Fibroblast of lung (primary cell): Measurements from ENCODE around the gene USP6. TPM values are rescaled to one million over a fixed set of nuclear protein-coding genes. Genes with fewer than 3 reads are reported as not detected.
"Not testable (repeated sequence)": the region's sequence is repeated elsewhere in the genome, so short reads cannot be mapped to it uniquely, and the experiment has no call there.

Experiments used
- DNase-seq, 2 donors: peaks; one replicate each; pipeline versions ENCODE4 v3.0.0 to v3.0.0-alpha.2; 2010; ENCODE audit warnings: low read depth in 2 of 2
- H2AFZ ChIP-seq: 2 replicates; pipeline ENCODE4 v1.5.1; 2012; ENCODE audit warnings: low read length, control low read depth, inconsistent platforms
- H3K27ac ChIP-seq: 2 replicates; pipeline ENCODE4 v1.5.1; 2011; ENCODE audit warnings: low read length, control low read depth; ENCODE audit not compliant: insufficient read depth
- H3K27me3 ChIP-seq: 2 replicates; pipeline ENCODE4 v1.5.1; 2011; ENCODE audit warnings: mild to moderate bottlenecking, low read length; ENCODE audit not compliant: control insufficient read depth, insufficient read depth
- H3K36me3 ChIP-seq: 2 replicates; pipeline ENCODE4 v1.5.1; 2011; ENCODE audit warnings: low read length; ENCODE audit not compliant: control insufficient read depth, insufficient read depth
- H3K4me1 ChIP-seq: 2 replicates; pipeline ENCODE4 v1.5.1; 2011; ENCODE audit warnings: low read length; ENCODE audit not compliant: control insufficient read depth, insufficient read depth; ENCODE audit errors: extremely low read depth
- H3K4me2 ChIP-seq: 2 replicates; pipeline ENCODE4 v1.5.1; 2011; ENCODE audit warnings: low read length, control low read depth; ENCODE audit not compliant: insufficient read depth; ENCODE audit errors: extremely low read depth
- H3K4me3 ChIP-seq, 4 experiments: fragments of 200-600 bp in 1 of 4; sonication (generic) in 1 of 4; replicated peaks in 1 of 4; 2 replicates each; pipeline ENCODE4 v1.5.1; 2011 to 2016; ENCODE audit warnings: low read length in 4 of 4, low read depth in 3 of 4, mild to moderate bottlenecking in 3 of 4, control low read depth in 2 of 4, inconsistent platforms in 1 of 4, mixed read lengths in 1 of 4; ENCODE audit not compliant: insufficient read depth in 1 of 4; ENCODE audit errors: control extremely low read depth in 1 of 4
- H3K79me2 ChIP-seq: 2 replicates; pipeline ENCODE4 v1.5.1; 2012; ENCODE audit warnings: mild to moderate bottlenecking, low read length, inconsistent platforms; ENCODE audit not compliant: control insufficient read depth, insufficient read depth
- H3K9ac ChIP-seq: 2 replicates; pipeline ENCODE4 v1.5.1; 2011; ENCODE audit warnings: mild to moderate bottlenecking, low read length, control low read depth; ENCODE audit not compliant: insufficient read depth
- H3K9me3 ChIP-seq: 2 replicates; pipeline ENCODE4 v1.5.1; 2012; ENCODE audit warnings: low read depth, low read length; ENCODE audit not compliant: control insufficient read depth, insufficient read depth
- H4K20me1 ChIP-seq: 2 replicates; pipeline ENCODE4 v1.5.1; 2011; ENCODE audit warnings: low read length; ENCODE audit not compliant: control insufficient read depth, insufficient read depth; ENCODE audit errors: extremely low read depth
- EZH2 ChIP-seq: IDR thresholded peaks from 2 replicates; pipeline ENCODE4 v1.5.1; 2012; ENCODE audit warnings: low read length, control low read depth, mild to moderate bottlenecking; ENCODE audit errors: missing control alignments
- polyA plus RNA-seq, 2 donors: library from polyadenylated mRNA; depleted of rRNA in 1 of 2; stranded (reverse) in 1 of 2; unstranded in 1 of 2; fragments of >200 nt; gene quantifications; 2 replicates each; pipeline ENCODE4 v1.2.1, GENCODE V29; 2011 to 2012; ENCODE audit warnings: missing spikeins in 1 of 2
- total RNA-seq: library from RNA; depleted of rRNA; stranded (reverse); fragments of >200 nt; gene quantifications from 2 replicates; pipeline ENCODE4 v1.2.1, GENCODE V29; 2014
- TF ChIP-seq, protein P1 (sequence below), 2 donors: IDR thresholded peaks in 1 of 2; conservative IDR thresholded peaks in 1 of 2; 1 replicate in 1 of 2; 2 replicates in 1 of 2; pipeline ENCODE4 v1.5.1; 2011 to 2012; ENCODE audit warnings: low read length in 2 of 2, control low read depth in 1 of 2, inconsistent platforms in 1 of 2, low read depth in 1 of 2, mild to moderate bottlenecking in 1 of 2

Gene USP6
- total and polyA plus RNA-seq, 2 donors (not counting 1 experiment from before 2014, with no cell fraction given): 0.01 TPM; not detected in 1

GRCh38 chr17:5138198-5138544 is 22.3 kb downstream of the USP6 start:
- H4K20me1 ChIP-seq, H3K27ac ChIP-seq, H2AFZ ChIP-seq, DNase-seq, H3K27me3 ChIP-seq, H3K4me3 ChIP-seq, H3K36me3 ChIP-seq, H3K79me2 ChIP-seq, H3K9me3 ChIP-seq, H3K4me1 ChIP-seq, H3K9ac ChIP-seq, H3K4me2 ChIP-seq: not testable (repeated sequence)

GRCh38 chr17:5138616-5139457 is 23.0 kb downstream of the USP6 start:
- Histone ChIP-seq H3K27ac (no peak overlapping the region), H4K20me1 (no peaks in the 10 kb centered on the region), H3K4me2 (no peak overlapping the region), H3K4me1 (no peaks in the 10 kb centered on the region), H3K4me3 (no peak overlapping the region), H3K36me3 (no peaks in the 10 kb centered on the region), H3K9me3 (no peaks in the 10 kb centered on the region), H3K79me2 (no peaks in the 10 kb centered on the region), H3K27me3 (no peaks in the 10 kb centered on the region), H3K9ac (no peak overlapping the region), H2AFZ (no peak overlapping the region)
- TF ChIP-seq, protein P1, sequence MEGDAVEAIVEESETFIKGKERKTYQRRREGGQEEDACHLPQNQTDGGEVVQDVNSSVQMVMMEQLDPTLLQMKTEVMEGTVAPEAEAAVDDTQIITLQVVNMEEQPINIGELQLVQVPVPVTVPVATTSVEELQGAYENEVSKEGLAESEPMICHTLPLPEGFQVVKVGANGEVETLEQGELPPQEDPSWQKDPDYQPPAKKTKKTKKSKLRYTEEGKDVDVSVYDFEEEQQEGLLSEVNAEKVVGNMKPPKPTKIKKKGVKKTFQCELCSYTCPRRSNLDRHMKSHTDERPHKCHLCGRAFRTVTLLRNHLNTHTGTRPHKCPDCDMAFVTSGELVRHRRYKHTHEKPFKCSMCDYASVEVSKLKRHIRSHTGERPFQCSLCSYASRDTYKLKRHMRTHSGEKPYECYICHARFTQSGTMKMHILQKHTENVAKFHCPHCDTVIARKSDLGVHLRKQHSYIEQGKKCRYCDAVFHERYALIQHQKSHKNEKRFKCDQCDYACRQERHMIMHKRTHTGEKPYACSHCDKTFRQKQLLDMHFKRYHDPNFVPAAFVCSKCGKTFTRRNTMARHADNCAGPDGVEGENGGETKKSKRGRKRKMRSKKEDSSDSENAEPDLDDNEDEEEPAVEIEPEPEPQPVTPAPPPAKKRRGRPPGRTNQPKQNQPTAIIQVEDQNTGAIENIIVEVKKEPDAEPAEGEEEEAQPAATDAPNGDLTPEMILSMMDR (conservative IDR thresholded peaks at IDR 0.05 in 1 of 2, IDR thresholded peaks at IDR 0.05 in 1 of 2; ENCODE audit: low read depth in 1 of 2, low read length in 2 of 2): no peak
- DNase-seq: no peak

- Histone ChIP-seq H3K4me1 (no peaks in the 10 kb centered on the region), H3K79me2 (no peaks in the 10 kb centered on the region), H3K9ac (no peak overlapping the region), H3K9me3 (no peaks in the 10 kb centered on the region), H3K27ac (no peak overlapping the region), H2AFZ (no peak overlapping the region), H3K27me3 (no peaks in the 10 kb centered on the region), H3K4me3 (no peak overlapping the region), H4K20me1 (no peaks in the 10 kb centered on the region), H3K4me2 (no peak overlapping the region), H3K36me3 (no peaks in the 10 kb centered on the region)
- DNase-seq: no peak
- TF ChIP-seq EZH2: no peak
- TF ChIP-seq, protein P1 (conservative IDR thresholded peaks at IDR 0.05 in 1 of 2, IDR thresholded peaks at IDR 0.05 in 1 of 2; ENCODE audit: low read depth in 1 of 2, low read length in 2 of 2): no peak
These were observed 23.6 kb downstream of the USP6 start for GRCh38 chr17:5139458-5139732.

GRCh38 chr17:5142877-5143276 is 27.0 kb downstream of the USP6 start:
- not testable (repeated sequence) for H3K79me2 ChIP-seq, H2AFZ ChIP-seq, H3K4me1 ChIP-seq, H3K36me3 ChIP-seq, H3K27me3 ChIP-seq, DNase-seq, H3K27ac ChIP-seq, H3K4me2 ChIP-seq, H3K9ac ChIP-seq, H3K4me3 ChIP-seq, H3K9me3 ChIP-seq, H4K20me1 ChIP-seq

DNA sequence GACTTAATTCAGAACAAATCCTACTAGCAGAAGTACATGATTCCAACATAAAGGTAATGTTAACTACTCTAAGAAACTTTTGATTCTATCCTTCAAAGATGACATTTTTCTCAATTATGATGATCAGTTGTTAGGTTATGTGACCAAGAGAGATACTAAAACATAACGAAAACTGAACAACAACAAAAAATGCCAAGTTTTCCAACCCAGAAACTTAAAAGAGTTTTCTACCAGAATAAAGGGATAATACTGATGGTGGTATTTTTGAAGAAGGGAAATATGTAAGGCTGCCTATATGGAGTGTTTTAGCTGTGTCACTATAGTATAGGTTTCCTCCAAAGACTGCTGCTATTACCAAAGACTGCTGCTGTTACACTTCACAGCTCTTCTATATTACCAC is 30.3 kb downstream of the USP6 start:
- not testable (repeated sequence) for H3K9ac ChIP-seq, H3K4me3 ChIP-seq, H3K4me2 ChIP-seq, H3K36me3 ChIP-seq, H2AFZ ChIP-seq, H3K4me1 ChIP-seq, H3K79me2 ChIP-seq, DNase-seq, H3K27ac ChIP-seq, H3K9me3 ChIP-seq, H4K20me1 ChIP-seq, H3K27me3 ChIP-seq
